Measurements from ENCODE around the gene PHF21B. TPM values are rescaled to one million over a fixed set of nuclear protein-coding genes. Genes with fewer than 3 reads are reported as not detected.
A peak's percentile ranks its signal among the peaks of the same experiment; 100 is the strongest.
"Not testable (repeated sequence)": the region's sequence is repeated elsewhere in the genome, so short reads cannot be mapped to it uniquely, and the experiment has no call there.

PHF21B gene
- total RNA-seq, 1 experiment from 2014 or later, result not detected

DNA sequence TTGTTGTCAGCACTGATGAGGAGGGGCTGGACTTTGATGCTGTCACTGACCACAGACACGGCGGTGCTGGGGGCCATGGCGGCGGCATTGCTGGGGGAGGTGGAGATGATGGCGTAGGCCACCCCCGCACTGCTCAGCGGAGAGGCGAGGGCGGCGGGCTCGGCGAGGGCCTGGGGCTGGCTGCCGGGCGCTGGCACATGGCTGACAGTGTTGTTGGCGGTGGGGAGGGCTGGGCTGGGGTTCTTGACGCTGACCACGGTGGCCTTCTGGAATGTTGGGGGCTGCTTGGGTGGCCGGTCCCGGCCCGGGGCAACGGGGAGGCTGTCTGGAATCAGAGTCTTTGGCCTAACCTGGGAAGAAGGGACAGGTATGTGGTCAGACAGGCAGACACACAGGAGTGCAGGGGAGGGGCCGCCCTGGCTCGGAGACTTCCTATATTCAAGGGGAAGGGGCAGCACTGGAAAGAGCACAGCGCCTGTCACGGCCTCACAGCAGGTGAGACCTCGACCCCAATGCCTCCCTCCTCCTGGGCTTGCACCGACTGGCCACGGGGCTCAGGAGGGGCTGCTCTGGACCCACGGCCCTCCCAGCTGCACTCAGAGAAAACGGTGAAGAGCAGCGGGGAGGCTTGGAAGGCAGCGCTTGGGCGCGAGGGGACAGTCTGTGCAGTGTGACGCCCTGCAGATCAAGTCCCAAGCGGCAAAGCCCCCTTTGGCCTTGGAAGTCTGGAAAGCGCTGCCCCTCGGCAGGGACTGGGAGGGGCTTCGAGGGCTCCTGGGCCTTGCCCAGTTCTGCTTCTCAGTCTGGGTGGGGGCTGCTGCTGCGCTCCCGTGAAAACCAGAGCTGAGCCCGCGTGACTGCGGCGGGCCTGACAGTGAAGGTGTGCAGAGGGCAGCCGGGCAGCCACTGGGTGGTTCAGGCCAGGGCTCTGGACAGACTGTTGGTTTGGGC lies 93.2 kb downstream of the PHF21B start:
- in situ Hi-C loops (cut with HindIII; ENCODE audit: low pct_unique_long_range_greater_than_20kb, low sequenced_read_pairs), result no loop called here
- DNase-seq (ENCODE audit: low read depth), result no peak

DNA sequence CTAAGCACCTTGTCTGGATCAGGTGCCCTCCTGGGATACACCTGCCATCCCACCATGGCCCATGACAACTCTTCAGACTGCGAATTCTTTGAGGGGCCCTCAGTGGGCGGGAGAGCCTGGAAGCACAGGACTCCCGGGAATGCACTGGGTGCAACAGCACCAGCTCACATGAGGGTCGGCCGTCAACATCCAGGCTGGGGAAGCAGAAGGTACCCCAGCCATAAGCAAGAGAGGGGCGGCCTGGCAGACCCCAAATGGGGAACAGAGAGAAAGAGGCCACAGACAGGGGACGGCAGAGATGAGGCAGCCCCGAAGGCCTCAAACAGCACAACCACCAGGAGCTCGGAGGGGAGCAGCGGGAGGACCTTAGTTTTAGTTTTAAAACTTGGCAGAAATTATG lies 94.4 kb downstream of the PHF21B start:
- DNase-seq (ENCODE audit: low read depth), result no peak
- in situ Hi-C loops (cut with HindIII; ENCODE audit: low pct_unique_long_range_greater_than_20kb, low sequenced_read_pairs), result no loop called here

DNA sequence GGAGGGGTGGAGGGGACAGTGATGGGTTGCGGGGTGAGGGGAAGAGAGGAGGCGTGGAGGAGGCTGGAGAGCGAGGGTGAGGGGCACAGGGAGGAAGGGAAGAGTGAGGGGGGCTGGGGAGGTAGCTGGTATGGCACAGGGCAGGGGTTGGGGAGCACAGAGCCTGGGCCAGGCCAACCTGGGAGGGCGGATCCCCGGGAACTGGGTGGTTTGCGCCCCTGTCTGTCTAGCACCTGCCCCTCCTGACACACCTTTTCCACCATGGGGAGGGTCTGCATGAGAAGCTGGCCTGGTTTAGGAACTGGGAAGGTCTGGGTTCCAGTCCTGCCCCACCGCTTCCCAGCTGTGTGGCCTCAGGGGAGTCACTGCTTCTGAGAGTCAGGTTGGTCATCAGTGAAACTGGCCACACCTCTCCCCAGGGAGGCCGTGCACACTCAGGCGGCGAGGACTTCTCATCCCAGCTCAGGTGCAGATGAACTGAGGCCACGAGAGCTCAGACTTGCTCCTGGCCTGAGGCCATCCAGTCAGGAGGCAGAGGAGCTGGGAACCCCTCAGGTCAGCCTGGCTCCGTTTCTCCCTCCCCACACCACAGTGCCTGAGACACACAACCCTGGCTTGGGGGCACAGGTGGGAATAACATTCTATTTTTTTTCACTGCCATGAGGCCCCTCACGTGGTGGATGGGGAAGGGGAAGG lies 95.6 kb downstream of the PHF21B start:
- in situ Hi-C loops (cut with HindIII; ENCODE audit: low pct_unique_long_range_greater_than_20kb, low sequenced_read_pairs), result no loop called here
- no peak for DNase-seq (ENCODE audit: low read depth)

DNA sequence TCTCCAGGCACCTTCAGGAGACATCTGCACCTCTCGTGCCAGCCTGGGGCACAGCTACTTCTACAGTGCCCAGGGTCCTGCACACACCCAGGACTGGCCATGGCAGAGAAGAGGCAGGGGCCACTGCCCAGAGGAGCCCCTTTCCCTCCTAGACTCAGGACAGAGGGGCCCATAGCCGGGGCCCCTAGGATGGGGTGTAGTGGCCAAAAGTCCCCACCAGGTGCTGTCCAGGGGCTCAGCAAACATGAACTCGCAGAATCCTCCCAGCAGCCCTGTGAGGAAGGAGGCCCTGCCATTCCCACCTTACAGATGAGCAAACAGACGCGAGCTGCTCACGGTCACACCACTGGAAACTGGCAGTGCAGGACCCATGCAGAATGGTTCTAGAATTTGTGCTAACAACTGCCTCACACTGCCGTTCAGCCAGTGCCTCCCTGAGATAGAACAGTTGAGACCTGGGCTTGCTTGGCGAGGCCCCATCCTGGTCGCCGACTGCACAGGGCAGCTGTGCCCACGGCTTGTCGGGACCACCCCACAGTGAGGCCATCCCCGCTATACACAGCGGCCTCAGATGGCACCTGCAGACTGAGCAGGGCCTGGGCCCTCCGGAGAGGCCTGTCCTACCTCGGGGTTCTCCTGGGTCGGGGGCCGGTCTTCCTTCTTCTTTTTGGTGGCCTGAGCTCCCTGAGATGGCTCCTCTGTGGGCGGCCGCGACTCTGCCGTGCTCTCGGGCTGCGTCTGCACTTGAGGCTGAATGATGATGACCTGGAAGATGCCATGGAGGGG lies 96.4 kb downstream of the PHF21B start:
- in situ Hi-C loops (cut with HindIII; ENCODE audit: low pct_unique_long_range_greater_than_20kb, low sequenced_read_pairs), result no loop called here
- no peak for DNase-seq (ENCODE audit: low read depth)

DNA sequence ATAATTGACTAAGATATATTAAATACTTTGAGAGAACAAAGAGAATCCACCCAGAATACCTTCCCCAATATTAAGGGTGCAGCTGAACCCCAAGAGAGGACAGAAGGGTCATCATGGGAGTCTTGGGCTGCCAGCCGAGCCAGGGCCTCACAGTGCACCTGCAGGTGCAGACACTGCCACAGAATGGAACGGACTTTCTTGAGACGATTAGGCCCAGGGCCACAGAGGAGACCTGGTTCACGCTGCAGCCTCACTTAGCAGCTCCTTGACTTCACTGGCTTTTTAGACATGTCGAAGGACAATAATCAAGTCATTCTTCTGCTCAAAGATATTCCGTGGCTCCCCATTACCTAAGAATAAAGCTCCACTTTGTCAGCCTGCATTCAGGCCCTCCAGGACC lies 100.6 kb downstream of the PHF21B start:
- in situ Hi-C loops (cut with HindIII; ENCODE audit: low pct_unique_long_range_greater_than_20kb, low sequenced_read_pairs), result no loop called here
- DNase-seq (ENCODE audit: low read depth), result no peak

DNA sequence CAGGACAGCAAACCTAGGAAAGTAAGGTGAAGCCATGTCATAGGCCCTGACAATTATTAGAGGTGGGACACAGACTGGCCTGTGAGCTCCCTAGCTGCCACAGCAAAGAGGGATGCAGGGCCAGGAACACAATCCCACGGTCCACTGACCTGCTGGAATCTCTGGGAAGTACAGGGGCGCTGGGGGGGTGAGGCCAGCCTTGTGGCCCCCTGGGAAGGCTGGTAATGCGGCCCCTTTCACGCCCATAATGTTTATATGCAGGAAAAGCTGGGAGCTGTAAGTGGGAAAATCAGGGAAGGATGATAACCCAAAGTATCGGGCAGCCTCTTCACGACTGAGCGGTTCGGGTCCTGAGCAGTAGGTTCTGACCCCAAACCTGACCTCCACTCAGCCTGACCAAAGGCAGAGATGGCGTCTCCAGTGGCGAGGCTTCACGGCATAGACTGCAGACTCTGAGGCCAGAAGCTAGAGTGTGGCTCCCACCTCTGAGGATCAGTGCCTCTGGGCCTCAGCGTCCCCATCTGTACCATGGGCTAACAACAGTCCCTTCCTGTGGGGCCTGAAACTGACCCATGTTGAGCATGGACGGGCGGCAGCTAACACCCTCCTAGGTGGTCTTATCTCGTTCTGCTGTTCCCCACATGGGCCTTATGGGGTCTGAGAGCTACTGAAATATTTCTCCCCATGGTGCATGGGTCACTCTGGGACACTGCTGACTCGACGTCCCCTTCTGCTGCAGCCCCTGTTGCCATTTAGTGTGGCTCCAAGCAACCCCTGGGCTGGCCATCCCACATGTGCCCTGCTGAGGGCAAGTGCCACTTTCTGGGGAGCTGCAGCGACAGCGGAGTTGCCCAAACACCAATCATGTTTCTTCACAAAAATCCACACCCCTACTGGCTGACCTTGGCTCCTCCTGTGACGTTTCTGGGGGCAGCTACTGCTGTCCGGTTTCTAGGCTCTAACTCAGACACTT lies 101.8 kb downstream of the PHF21B start:
- in situ Hi-C loops (cut with HindIII; ENCODE audit: low pct_unique_long_range_greater_than_20kb, low sequenced_read_pairs), result no loop called here
- DNase-seq (ENCODE audit: low read depth), result no peak

DNA sequence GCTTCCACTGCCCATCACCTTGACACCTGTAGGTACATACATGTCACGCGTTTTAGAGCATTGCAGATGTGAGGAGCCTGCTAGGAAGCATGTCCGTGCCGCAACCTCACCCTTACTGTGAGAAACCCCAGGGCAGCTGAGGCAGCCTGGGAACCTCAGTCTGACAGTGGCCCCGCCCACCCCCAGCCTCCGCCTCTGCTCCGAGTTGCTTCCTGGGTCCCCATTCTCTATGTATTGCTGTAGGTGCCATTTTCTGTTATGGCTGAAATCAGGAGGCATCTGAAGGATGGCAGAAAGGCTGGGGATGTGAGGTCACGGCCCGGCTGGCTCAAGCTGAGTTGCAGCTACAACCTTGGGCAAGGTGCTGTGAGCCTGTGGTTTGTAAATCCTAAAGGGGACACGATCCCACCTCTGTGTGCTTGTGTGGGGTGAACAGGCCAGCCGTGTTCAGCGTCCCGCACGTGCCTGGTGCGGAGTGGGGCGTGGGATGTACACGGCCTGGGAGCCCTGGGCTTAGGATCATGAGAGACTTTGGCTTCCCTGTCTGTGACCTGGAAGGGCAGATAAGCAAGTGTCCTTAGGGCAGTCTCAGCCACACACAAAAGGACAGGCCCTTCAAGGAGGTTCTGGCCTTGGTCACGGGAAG lies 102.7 kb downstream of the PHF21B start:
- in situ Hi-C loops (cut with HindIII; ENCODE audit: low pct_unique_long_range_greater_than_20kb, low sequenced_read_pairs), result no loop called here
- no peak for DNase-seq (ENCODE audit: low read depth)

DNA sequence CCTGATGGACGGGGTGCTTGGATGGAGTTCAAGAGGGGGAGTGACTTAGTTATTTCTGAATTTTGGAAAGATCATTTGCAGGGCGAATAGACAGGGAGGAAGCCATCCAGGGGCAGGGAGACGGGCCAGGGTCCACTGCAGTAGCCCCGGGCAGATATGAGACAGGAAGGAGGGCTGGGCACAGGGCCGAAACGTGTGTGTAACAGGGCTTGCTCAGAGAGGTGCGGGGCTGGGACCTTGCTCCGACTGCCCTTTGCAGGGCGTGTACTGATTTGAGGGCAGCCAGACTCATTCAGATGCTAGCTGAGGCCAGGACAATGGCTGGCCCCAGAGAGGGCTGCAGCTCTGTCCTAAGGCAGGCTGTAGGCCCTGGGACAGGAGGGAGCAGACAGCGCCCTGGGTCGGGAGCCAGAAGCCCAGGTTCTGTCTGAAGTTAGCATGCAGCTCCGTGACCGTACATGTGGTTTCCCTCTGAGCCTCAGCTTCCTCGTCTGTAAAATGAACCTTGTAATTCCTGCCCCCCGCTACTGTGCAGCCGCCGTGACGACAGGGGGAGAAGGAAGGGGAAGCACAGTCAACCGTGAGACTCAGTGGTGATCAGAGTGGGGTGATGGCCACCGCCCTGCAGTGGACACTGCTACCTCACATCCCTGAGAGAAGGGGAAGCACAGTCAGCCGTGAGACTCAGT lies 103.4 kb downstream of the PHF21B start:
- DNase-seq (ENCODE audit: low read depth), result no peak
- in situ Hi-C loops (cut with HindIII; ENCODE audit: low pct_unique_long_range_greater_than_20kb, low sequenced_read_pairs), result no loop called here

DNA sequence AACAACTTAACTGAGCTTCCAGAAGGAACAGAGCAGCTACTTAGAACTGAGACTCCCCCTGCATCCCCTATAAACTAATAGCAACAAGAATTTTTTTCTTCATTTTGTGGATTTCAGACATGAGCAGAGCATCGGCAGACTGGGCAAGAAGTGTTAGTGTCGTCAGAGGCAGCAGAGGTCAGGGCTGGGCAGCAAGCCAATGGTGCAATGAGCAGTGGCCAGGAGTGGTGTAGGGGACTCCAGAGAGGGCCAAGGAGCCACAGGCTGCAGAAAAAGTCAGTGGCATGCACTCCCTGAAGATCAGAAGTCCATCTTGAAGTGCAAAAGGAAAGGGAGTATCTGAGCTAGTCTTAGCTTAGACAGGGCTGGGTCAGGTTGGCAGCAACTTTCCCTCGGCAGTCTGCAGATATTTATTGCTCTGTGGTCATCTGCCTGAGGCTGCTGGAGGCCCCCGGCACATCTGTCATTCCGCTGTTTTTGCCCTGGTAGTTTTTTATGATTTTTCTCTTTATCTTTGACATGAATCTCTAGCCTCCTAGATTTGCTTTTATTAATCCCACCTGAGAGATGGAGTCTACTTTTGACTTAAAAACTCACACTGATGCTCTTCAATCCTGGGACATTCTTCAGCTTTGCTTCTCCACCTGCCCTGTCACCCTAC lies 105.2 kb downstream of the PHF21B start:
- DNase-seq (ENCODE audit: low read depth); in situ Hi-C loops (cut with HindIII; ENCODE audit: low pct_unique_long_range_greater_than_20kb, low sequenced_read_pairs): not testable (repeated sequence)

DNA sequence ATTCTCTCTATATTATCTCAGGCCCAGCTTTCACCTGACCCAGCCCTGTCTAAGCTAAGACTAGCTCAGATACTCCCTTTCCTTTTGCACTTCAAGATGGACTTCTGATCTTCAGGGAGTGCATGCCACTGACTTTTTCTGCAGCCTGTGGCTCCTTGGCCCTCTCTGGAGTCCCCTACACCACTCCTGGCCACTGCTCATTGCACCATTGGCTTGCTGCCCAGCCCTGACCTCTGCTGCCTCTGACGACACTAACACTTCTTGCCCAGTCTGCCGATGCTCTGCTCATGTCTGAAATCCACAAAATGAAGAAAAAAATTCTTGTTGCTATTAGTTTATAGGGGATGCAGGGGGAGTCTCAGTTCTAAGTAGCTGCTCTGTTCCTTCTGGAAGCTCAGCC lies 106.6 kb downstream of the PHF21B start:
- DNase-seq (ENCODE audit: low read depth); in situ Hi-C loops (cut with HindIII; ENCODE audit: low pct_unique_long_range_greater_than_20kb, low sequenced_read_pairs): not testable (repeated sequence)

DNA sequence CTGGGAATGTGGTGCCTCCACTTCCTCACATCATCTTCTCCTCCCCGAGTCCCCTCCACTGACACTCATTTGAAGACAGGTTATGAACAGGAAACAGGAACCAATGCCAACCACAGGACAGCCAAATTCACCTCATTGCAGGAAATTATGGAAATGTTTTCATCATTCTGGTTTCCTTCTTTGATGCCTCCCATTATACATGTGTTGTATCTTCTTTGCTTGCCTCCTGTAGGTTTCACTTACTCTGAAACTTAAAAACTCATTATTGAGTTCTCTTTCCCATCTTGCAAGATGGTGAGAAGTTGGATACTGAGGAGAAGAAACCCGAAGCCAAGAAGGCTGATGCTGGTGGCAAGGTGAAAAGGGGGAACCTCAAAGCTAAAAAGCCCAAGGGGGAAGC lies 108.5 kb downstream of the PHF21B start:
- in situ Hi-C loops (cut with HindIII; ENCODE audit: low pct_unique_long_range_greater_than_20kb, low sequenced_read_pairs), result no loop called here
- DNase-seq (ENCODE audit: low read depth), result peak; percentile 21

DNA sequence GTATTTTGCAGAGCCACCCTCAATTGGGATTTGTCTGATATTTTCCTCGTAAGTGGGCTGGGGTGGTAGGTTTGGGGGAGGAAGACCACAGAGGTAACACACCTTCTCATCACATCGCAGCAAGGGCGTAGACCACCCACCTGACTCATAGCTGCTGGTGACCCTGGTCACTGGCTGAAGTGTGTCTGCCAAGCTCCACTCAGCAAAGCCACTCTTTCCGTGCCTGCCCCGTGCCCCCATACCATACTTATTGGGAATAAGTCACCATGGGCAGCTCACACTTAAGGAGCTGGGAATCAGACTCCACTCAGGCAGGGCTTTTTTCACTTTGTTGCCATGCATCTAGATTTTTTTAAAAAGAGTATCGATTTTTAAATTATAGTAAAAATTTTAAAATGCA lies 111.6 kb downstream of the PHF21B start:
- in situ Hi-C loops (cut with HindIII; ENCODE audit: low pct_unique_long_range_greater_than_20kb, low sequenced_read_pairs), result no loop called here
- no peak for DNase-seq (ENCODE audit: low read depth)

DNA sequence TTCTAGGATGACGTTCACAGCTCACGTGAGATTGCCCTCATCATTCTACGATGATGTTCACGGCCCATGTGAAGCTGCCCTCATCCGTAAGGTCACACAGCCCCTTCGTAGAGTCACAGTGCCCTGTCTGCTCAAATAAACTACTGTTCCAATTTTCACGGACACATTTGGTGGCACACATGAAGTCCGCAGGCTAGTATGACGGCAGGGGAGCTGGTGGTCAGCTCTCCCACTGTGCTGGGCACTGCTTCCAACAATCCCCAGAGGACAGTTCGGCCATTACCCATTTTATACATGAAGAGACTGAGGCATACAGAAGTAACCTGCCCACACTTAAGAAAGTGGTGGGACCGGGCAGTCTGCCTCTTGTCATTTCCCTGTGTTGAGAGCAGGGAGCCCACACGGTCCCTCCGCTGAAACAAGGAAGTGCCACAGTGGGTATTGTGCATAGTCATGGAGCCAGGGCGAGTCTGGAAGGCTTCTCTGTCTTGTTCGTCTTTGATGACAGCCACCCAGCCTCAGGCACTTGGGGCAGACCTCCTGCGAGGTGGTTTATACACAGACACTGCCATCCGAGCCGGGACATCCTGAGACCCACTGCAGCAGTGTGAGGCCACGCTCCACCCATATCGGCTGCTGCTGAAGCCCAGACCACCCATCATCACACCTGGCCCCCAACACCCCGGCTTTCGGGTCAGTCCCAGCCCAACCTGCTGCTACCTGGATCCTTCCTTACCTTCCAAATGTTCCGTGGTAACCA lies 114.3 kb downstream of the PHF21B start:
- no peak for DNase-seq (ENCODE audit: low read depth)

DNA sequence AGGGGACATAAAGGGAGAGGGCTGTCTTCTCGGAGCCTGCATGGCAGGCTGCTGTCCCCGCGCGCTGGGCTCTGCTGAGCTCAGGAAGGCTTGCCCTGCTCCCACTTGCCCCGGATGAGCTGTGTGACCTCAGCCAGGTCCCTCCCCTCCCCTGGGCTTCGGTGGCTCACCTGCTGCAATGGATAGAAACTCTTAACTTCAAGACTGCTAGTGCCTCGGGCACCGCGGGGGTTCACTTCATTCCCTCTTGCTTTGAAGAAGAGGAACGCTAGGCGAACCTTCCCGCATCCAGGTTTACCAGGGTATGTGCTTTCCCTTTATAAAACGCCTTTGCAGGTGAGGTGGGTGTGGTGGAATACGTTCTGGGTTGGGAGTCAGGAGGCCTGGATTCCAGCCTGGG lies 115.0 kb downstream of the PHF21B start:
- in situ Hi-C loops (cut with HindIII; ENCODE audit: low pct_unique_long_range_greater_than_20kb, low sequenced_read_pairs), result no loop called here
- no peak for DNase-seq (ENCODE audit: low read depth)

More for the DNA sequence above, 114.3 kb downstream of the PHF21B start:
- in situ Hi-C loops (cut with HindIII; ENCODE audit: low pct_unique_long_range_greater_than_20kb, low sequenced_read_pairs), result no loop called here

DNA sequence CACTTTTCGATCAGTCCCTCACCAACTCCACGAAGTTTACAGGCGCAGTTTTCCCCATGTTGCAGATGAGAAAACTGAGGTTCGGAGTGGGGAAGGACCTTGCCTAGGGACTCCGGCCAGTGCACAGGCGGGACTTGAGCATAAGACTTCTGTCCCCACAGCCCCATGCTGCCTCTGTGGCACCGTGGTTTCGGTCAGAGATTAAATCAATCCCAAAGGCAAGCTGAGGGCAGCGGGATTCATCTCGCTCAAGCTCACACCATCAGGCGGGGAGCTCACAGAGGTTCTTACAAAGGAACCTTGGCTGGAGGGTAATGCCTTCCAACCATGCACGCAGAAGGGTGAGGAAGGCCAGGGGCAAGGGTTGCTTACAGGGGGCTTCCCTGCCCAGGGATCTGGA lies 115.5 kb downstream of the PHF21B start:
- no peak for DNase-seq (ENCODE audit: low read depth)

DNA sequence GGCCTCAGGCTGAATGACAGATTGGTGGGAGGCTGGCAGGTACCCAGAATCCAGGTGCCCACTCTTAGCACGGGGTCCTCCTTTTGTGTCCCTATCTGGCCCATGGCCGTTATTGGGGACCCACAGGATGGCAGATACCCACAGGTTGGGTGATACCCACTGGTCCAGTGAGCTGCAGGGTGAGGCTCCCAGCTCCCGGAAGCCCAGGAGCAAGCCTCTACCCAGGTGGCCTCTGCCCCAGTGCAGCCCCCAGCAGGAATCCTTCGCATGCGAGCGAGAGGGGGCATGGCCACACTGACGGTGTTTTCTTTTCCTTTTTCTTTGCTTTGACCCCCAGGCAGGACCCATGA lies 116.1 kb downstream of the PHF21B start:
- in situ Hi-C loops (cut with HindIII; ENCODE audit: low pct_unique_long_range_greater_than_20kb, low sequenced_read_pairs), result no loop called here
- DNase-seq (ENCODE audit: low read depth), result no peak

More for the DNA sequence above, 115.5 kb downstream of the PHF21B start:
- in situ Hi-C loops (cut with HindIII; ENCODE audit: low pct_unique_long_range_greater_than_20kb, low sequenced_read_pairs), result no loop called here
